22Rv1 (cell line): ENCODE measurements around the gene ATP6V1G3.

Experiments
- ZFX ChIP-seq: fragments of 450-650 bp; IDR thresholded peaks from 2 replicates; pipeline ENCODE4 v1.6.1; 2017; ENCODE audit warnings: antibody characterized with exemption, borderline replicate concordance
- TF ChIP-seq, protein P1 (sequence below): fragments of 450-650 bp; IDR thresholded peaks from 2 replicates; pipeline ENCODE4 v1.5.1; 2017; ENCODE audit warnings: mild to moderate bottlenecking

DNA sequence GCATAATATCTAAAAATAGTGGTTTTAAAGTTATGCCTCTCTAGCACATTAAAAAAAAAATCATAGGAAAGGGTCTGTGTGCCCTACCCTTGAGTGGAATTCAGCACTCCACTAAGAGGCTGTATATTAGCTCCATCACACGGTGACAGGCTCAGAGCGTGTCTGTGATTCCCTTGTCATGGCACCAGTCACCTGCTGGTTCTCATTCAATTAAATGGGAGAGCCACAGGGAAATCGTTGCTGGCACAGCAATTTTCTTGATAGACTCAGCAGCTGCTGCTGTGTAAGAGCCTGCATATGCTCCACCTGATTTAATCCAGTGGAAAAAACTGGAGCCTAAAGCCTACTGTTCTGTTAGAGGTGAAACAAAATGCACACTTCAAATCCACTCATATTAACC lies 9.5 kb downstream of the ATP6V1G3 start:
- TF ChIP-seq, protein P1, sequence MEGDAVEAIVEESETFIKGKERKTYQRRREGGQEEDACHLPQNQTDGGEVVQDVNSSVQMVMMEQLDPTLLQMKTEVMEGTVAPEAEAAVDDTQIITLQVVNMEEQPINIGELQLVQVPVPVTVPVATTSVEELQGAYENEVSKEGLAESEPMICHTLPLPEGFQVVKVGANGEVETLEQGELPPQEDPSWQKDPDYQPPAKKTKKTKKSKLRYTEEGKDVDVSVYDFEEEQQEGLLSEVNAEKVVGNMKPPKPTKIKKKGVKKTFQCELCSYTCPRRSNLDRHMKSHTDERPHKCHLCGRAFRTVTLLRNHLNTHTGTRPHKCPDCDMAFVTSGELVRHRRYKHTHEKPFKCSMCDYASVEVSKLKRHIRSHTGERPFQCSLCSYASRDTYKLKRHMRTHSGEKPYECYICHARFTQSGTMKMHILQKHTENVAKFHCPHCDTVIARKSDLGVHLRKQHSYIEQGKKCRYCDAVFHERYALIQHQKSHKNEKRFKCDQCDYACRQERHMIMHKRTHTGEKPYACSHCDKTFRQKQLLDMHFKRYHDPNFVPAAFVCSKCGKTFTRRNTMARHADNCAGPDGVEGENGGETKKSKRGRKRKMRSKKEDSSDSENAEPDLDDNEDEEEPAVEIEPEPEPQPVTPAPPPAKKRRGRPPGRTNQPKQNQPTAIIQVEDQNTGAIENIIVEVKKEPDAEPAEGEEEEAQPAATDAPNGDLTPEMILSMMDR, result no peak
- no peak for TF ChIP-seq ZFX
